Heart left ventricle (tissue), 13 donors: Measurements from ENCODE around the gene ADTRP.

Experiments
- CTCF ChIP-seq, 12 donors: fragments of 200-600 bp; sonication (generic) in 4 of 12; IDR thresholded peaks; one replicate each; pipeline versions ENCODE4 v1.5.0 to v1.8.0; 2018 to 2022; ENCODE audit warnings: antibody characterized with exemption in 12 of 12, mild to moderate bottlenecking in 5 of 12
- POLR2A ChIP-seq, 2 donors: fragments of 450-650 bp; IDR thresholded peaks; one replicate each; pipeline ENCODE4 v1.6.1; 2017; ENCODE audit warnings: antibody characterized with exemption in 2 of 2, mild to moderate bottlenecking in 2 of 2, moderate library complexity in 2 of 2
- donor health status: ischemic (EF 13 %, LVEDD 7.1; RV severe dilation, severe dysfunction).
- donor health status: DM: no; HTN: yes; CAD: no.
- donor health status: DM: no; HTN: no; CAD: no.
- donor health status: ischemic (EF 25% LVEDD 6.9; RV normal size, moderate dysfunction).
- donor health status: ischemic (EF 25% LVEDD 5.7; RV mildly dilated, moderate dysfunction).
- donor health status: ischemic (EF 35%, LVEDD 5.7; RV mildly dilated, moderate dysfunction).
- donor health status: nonischemic (EF 11% LVEDD 7.7; RV severe dilation, severe dysfunction).
- donor health status: DM: yes; HTN: yes; CAD: no.
- donor health status: PGD.
- donor health status: ischemic (EF 29% LVEDD 5.4; RV normal size, mild dysfunction).
- donor health status: nonischemic (EF 23%, LVEDD 6.1; RV moderate dilation, normal function).

GRCh38 chr6:11756726-11757125 lies 21.9 kb downstream of the ADTRP start:
- TF ChIP-seq POLR2A (IDR thresholded peaks at IDR 0.05) = no peak
- TF ChIP-seq CTCF (IDR thresholded peaks at IDR 0.05) = no peak
